ENCODE measurements around the gene DLGAP3.

GRCh38 chr1:34908369-34908768 is 21.1 kb downstream of the DLGAP3 start:
- TF ChIP-seq CTCF (IDR thresholded peaks at IDR 0.05): no peak
- TF ChIP-seq POLR2AphosphoS5 (IDR thresholded peaks at IDR 0.05; ENCODE audit: insufficient read depth in 1 of 2, low read depth in 1 of 2): no peak
- no peak for TF ChIP-seq POLR2A (IDR thresholded peaks at IDR 0.05)
